NCI-H1417 treated with DMSO at 0.1 percent for 48 hours (cell line): ENCODE data around the gene ATP1A2.

Experiments
- DNase-seq: peaks from one replicate; lab custom pipeline; 2025; lab: John Stamatoyannopoulos, UW

The ATP1A2 gene

GRCh38 chr1:160085686-160086455 lies 29.7 kb upstream of the ATP1A2 start:
- no peak for DNase-seq

- no peak for DNase-seq
Measured at GRCh38 chr1:160086456-160086892, 29.1 kb upstream of the ATP1A2 start.

- no peak for DNase-seq
Measured at GRCh38 chr1:160087118-160087662, 28.4 kb upstream of the ATP1A2 start.

GRCh38 chr1:160089883-160090282 lies 25.7 kb upstream of the ATP1A2 start:
- DNase-seq = no peak

- DNase-seq = no peak
Measured at GRCh38 chr1:160090760-160091159, 24.8 kb upstream of the ATP1A2 start.

- no peak for DNase-seq
Measured at GRCh38 chr1:160091666-160092223, 23.8 kb upstream of the ATP1A2 start.

GRCh38 chr1:160092366-160093068 lies 23.0 kb upstream of the ATP1A2 start:
- no peak for DNase-seq

GRCh38 chr1:160093069-160093395 lies 22.5 kb upstream of the ATP1A2 start:
- no peak for DNase-seq

GRCh38 chr1:160093624-160094290 lies 21.8 kb upstream of the ATP1A2 start:
- DNase-seq = no peak

GRCh38 chr1:160094291-160094625 lies 21.3 kb upstream of the ATP1A2 start:
- DNase-seq = no peak

- DNase-seq = no peak
Measured at GRCh38 chr1:160094806-160095205, 20.8 kb upstream of the ATP1A2 start.

GRCh38 chr1:160095382-160096105 lies 20.0 kb upstream of the ATP1A2 start:
- DNase-seq = no peak

GRCh38 chr1:160096274-160097116 lies 19.1 kb upstream of the ATP1A2 start:
- no peak for DNase-seq

- no peak for DNase-seq
Measured at GRCh38 chr1:160097151-160097910, 18.2 kb upstream of the ATP1A2 start.

- peak; percentile 24 for DNase-seq
Measured at GRCh38 chr1:160097911-160098851, 17.4 kb upstream of the ATP1A2 start, which contains the start of gene IGSF8. Gene IGSF8 (minus strand): TSS chr1:160098619. CDS start chr1:160098472, 147 bp downstream.

- DNase-seq = peak; percentile 59
Measured at GRCh38 chr1:160098852-160099561, 16.6 kb upstream of the ATP1A2 start.

GRCh38 chr1:160099716-160100375 lies 15.7 kb upstream of the ATP1A2 start:
- no peak for DNase-seq
